Left lung (tissue), 10 donors: ENCODE measurements around the gene CKAP5. TPM values are rescaled to one million over a fixed set of nuclear protein-coding genes. Genes with fewer than 3 reads are reported as not detected.

Experiments used
- ATAC-seq: fragments of 200-7000 bp; cut with Tn5 transposase; one replicate; pipeline ENCODE4 v1.9.1; 2020; ENCODE audit warnings: moderate library complexity
- DNase-seq, 4 donors: peaks; one replicate each; pipeline ENCODE4 v3.0.0-alpha.2; 2013 to 2020
- H3K27ac ChIP-seq, 2 donors: fragments of 200-600 bp; sonication (generic) in 1 of 2; one replicate each; pipeline versions ENCODE4 v1.5.0 to v1.8.0; 2020 to 2021
- H3K27me3 ChIP-seq, 2 donors: fragments of 200-600 bp; sonication (generic) in 1 of 2; one replicate each; pipeline versions ENCODE4 v1.5.0 to v1.8.0; 2020 to 2021
- H3K36me3 ChIP-seq, 2 donors: fragments of 200-600 bp; sonication (generic) in 1 of 2; one replicate each; pipeline versions ENCODE4 v1.5.0 to v1.8.0; 2020 to 2021
- H3K4me1 ChIP-seq, 2 donors: fragments of 200-600 bp; one replicate each; pipeline ENCODE4 v1.8.0; 2021
- H3K4me3 ChIP-seq, 2 donors: fragments of 200-600 bp; sonication (generic) in 1 of 2; one replicate each; pipeline versions ENCODE4 v1.5.0 to v1.8.0; 2020 to 2021; ENCODE audit warnings: mild to moderate bottlenecking in 1 of 2
- H3K9me3 ChIP-seq, 2 donors: fragments of 200-600 bp; sonication (generic) in 1 of 2; one replicate each; pipeline versions ENCODE4 v1.5.0 to v1.8.0; 2020 to 2021
- CTCF ChIP-seq, 2 donors: fragments of 200-600 bp; sonication (generic) in 1 of 2; IDR thresholded peaks; one replicate each; pipeline versions ENCODE4 v1.5.0 to v1.8.0; 2021; ENCODE audit warnings: antibody characterized with exemption in 2 of 2
- intact Hi-C, 2 donors: fragments of 100-400 bp; cut with DNase I; formaldehyde crosslinking; loops; one replicate each; pipeline versions ENCODE4 v1.11.2 to v1.14.2; 2022
- polyA plus RNA-seq, 6 donors: library from polyadenylated mRNA; unstranded; fragments of 120-200 nt; gene quantifications; one replicate each; pipeline ENCODE4 v1.2.1, GENCODE V29; 2013; ENCODE audit not compliant: insufficient read length in 6 of 6
- total RNA-seq, 2 donors: library from RNA; stranded (reverse); fragmentation: NEBNext Ultra II Directional; extraction: Animal tissue kit (Norgen Biotek cat#: 25700); gene quantifications; one replicate each; pipeline ENCODE4 v1.2.1, GENCODE V29; 2021
- donor health status: DM: no; HTN: yes; CAD: no.
- donor health status: DM: no; HTN: no; CAD: no.

The CKAP5 gene
- total and polyA plus RNA-seq, 8 donors, result 58.8 to 130 (median 87.4) TPM

GRCh38 chr11:46850829-46851380, 4.8 kb upstream of the CKAP5 start:
- Histone ChIP-seq H3K27me3 (no peaks in the 10 kb centered on the region), H3K4me1 (peaks cover 0 to 8% of the 10 kb centered on the region in 2 donors), H3K27ac (no peak overlapping the region), H3K4me3 (no peak overlapping the region), H3K36me3 (no peaks in the 10 kb centered on the region), H3K9me3 (no peaks in the 10 kb centered on the region)
- intact Hi-C loops, result no loop called here
- no peak for DNase-seq
- ATAC-seq, result no peak
- no peak for TF ChIP-seq CTCF (IDR thresholded peaks at IDR 0.05)

- no peaks in the 10 kb centered on the region for H3K27me3 ChIP-seq
- no peak for TF ChIP-seq CTCF (IDR thresholded peaks at IDR 0.05)
- no peak overlapping the region for H3K27ac ChIP-seq
- DNase-seq (no peak), ATAC-seq (no peak)
- peaks cover 7 to 19% of the 10 kb centered on the region in 2 donors for H3K4me1 ChIP-seq
- no peaks in the 10 kb centered on the region for H3K36me3 ChIP-seq
- H3K4me3 ChIP-seq, result no peak overlapping the region
- H3K9me3 ChIP-seq, result no peaks in the 10 kb centered on the region
- intact Hi-C loops, result no loop called here
Observed at GRCh38 chr11:46849631-46850030, 3.6 kb upstream of the CKAP5 start.

- H3K27ac ChIP-seq, result peak overlapping the region in 1 of 2 donors; percentile 57
- H3K27me3 ChIP-seq, result no peaks in the 10 kb centered on the region
- DNase-seq (no peak), ATAC-seq (peak; percentile 3)
- H3K36me3 ChIP-seq, result no peaks in the 10 kb centered on the region
- H3K9me3 ChIP-seq, result no peaks in the 10 kb centered on the region
- intact Hi-C loops, result no loop called here
- peak overlapping the region; percentile 75 to 83 for H3K4me3 ChIP-seq
- TF ChIP-seq CTCF (IDR thresholded peaks at IDR 0.05), result no peak
- H3K4me1 ChIP-seq, result peaks cover 10 to 32% of the 10 kb centered on the region in 2 donors
Observed at GRCh38 chr11:46846510-46846830, 390 bp upstream of the CKAP5 start.

- intact Hi-C loops, result no loop called here
- H3K36me3 ChIP-seq, result no peaks in the 10 kb centered on the region
- ATAC-seq, result no peak
- peak overlapping the region; percentile 57 to 84 for H3K27ac ChIP-seq
- no peak for TF ChIP-seq CTCF (IDR thresholded peaks at IDR 0.05)
- H3K9me3 ChIP-seq, result no peaks in the 10 kb centered on the region
- H3K27me3 ChIP-seq, result no peaks in the 10 kb centered on the region
- H3K4me1 ChIP-seq, result peaks cover 10 to 35% of the 10 kb centered on the region in 2 donors
- no peak for DNase-seq
- H3K4me3 ChIP-seq, result peak overlapping the region; percentile 75 to 83
Observed at GRCh38 chr11:46845440-46845739, 690 bp downstream of the CKAP5 start.

- DNase-seq, result no peak
- no peaks in the 10 kb centered on the region for H3K27me3 ChIP-seq
- no peak for TF ChIP-seq CTCF (IDR thresholded peaks at IDR 0.05)
- intact Hi-C loops, result no loop called here
- H3K9me3 ChIP-seq, result no peaks in the 10 kb centered on the region
- H3K4me1 ChIP-seq, result peaks cover 9 to 26% of the 10 kb centered on the region in 2 donors
- H3K36me3 ChIP-seq, result no peaks in the 10 kb centered on the region
- no peak overlapping the region for H3K4me3 ChIP-seq
- no peak overlapping the region for H3K27ac ChIP-seq
- no peak for ATAC-seq
Observed at GRCh38 chr11:46840116-46840515, 6.0 kb downstream of the CKAP5 start.
